ENCODE results near the gene NSMF. TPM values are rescaled to one million over a fixed set of nuclear protein-coding genes. Genes with fewer than 3 reads are reported as not detected.

NSMF gene
- total and polyA plus RNA-seq, 10 of the 15 experiments (the other 5 are each of a cell fraction or from before 2014, with no cell fraction given), result 0.13 to 44.3 (median 13.4) TPM

GRCh38 chr9:137449081-137449844 is 9.9 kb downstream of the NSMF start (continued):
- no peak for TF ChIP-seq E2F8 (IDR thresholded peaks at IDR 0.05; ENCODE audit: low read depth, partially characterized antibody)

GRCh38 chr9:137448602-137448962 is 10.6 kb downstream of the NSMF start:
- no TSS peak for BruUV-seq (replicated peaks)
- no peaks in the 10 kb centered on the region for H3K27me3 ChIP-seq (replicated peaks in 1 of 2; ENCODE audit: control insufficient read depth in 2 of 2, insufficient read depth in 2 of 2, low read length in 1 of 2)
- no peaks in the 10 kb centered on the region for H3K9me3 ChIP-seq (replicated peaks; ENCODE audit: control insufficient read depth, insufficient read depth, low read length)
- no peak overlapping the region for H2AFZ ChIP-seq (ENCODE audit: control insufficient read depth, low read depth, low read length)
- H3K4me3 ChIP-seq, result no peak overlapping the region
- DNase-seq (ENCODE audit: low read depth, low spot score) (no peak), ATAC-seq (no peak), FAIRE-seq (no peak)
- ChIA-PET RAD21 (ENCODE audit: unreplicated experiment) (no interaction called here), SMC1A (ENCODE audit: uncharacterized antibody, unreplicated experiment) (no interaction called here), POLR2A (interaction anchor here (1.0 kb wide), 1 partner anchor 25 kb away, joined by 3 read pairs; the partner anchor contains the start of genes EXD3 and NOXA1), CTCF (no interaction called here)
- no peak overlapping the region for H3K27ac ChIP-seq (ENCODE audit: control insufficient read depth, insufficient read depth)
- peaks cover 8% of the 10 kb centered on the region for H3K4me1 ChIP-seq (ENCODE audit: control insufficient read depth, insufficient read depth, low read length)
- no peaks in the 10 kb centered on the region for H4K20me1 ChIP-seq (ENCODE audit: control insufficient read depth, insufficient read depth)
- intact Hi-C loops (cut with micrococcal nuclease; ENCODE audit: unreplicated experiment), result no loop called here
- H3K4me2 ChIP-seq (ENCODE audit: control insufficient read depth, insufficient read depth), result no peak overlapping the region
- H3K9ac ChIP-seq (ENCODE audit: control insufficient read depth, insufficient read depth, low read length), result no peak overlapping the region
- WGBS (ENCODE audit: insufficient coverage, insufficient replicate concordance, low lambda C conversion rate, missing lambda C conversion rate), result 81% methylated on average over 14 of the region's 16 CpGs
- no peaks in the 10 kb centered on the region for H3K79me2 ChIP-seq (ENCODE audit: control insufficient read depth, insufficient read depth, low read length)
- no peaks in the 10 kb centered on the region for H3K36me3 ChIP-seq (ENCODE audit: control insufficient read depth in 2 of 2, insufficient read depth in 2 of 2, low read length in 1 of 2)
- in situ Hi-C loops (cut with MboI), result loop anchor here (5.0 kb wide), 1 partner anchor 156 kb away; no protein-coding TSS in a partner anchor
- TF ChIP-seq ELK1 (IDR thresholded peaks at IDR 0.05; ENCODE audit: low read depth, low read length) (no peak), ZNF217 (IDR thresholded peaks at IDR 0.05) (no peak), MXI1 (IDR thresholded peaks at IDR 0.05; ENCODE audit: low read depth, low read length) (no peak), NR2C1 (IDR thresholded peaks at IDR 0.05) (no peak), E4F1 (IDR thresholded peaks at IDR 0.05; ENCODE audit: borderline replicate concordance, partially characterized antibody) (no peak), MAX (IDR thresholded peaks at IDR 0.05; ENCODE audit: low read depth, low read length) (no peak), SMARCA5 (IDR thresholded peaks at IDR 0.05) (no peak), TCF7 (IDR thresholded peaks at IDR 0.05; ENCODE audit: borderline replicate concordance) (no peak), ZBTB33 (IDR thresholded peaks at IDR 0.05) (no peak), NFYB (IDR thresholded peaks at IDR 0.05; ENCODE audit: insufficient read depth, low read depth, low read length) (no peak), TCF12 (IDR thresholded peaks at IDR 0.05; ENCODE audit: low read depth, low read length) (no peak), NFXL1 (IDR thresholded peaks at IDR 0.05; ENCODE audit: borderline replicate concordance) (no peak), CREM (IDR thresholded peaks at IDR 0.05; ENCODE audit: low read depth) (no peak)
